Measurements from ENCODE around the gene ZNF587.

- TF ChIP-seq CTCF (IDR thresholded peaks at IDR 0.05; ENCODE audit: poor library complexity), result no peak
- no peak for TF ChIP-seq EZH2phosphoT487 (IDR thresholded peaks at IDR 0.05; ENCODE audit: low read depth, severe bottlenecking, unreplicated experiment)
- no peak for TF ChIP-seq EZH2 (IDR thresholded peaks at IDR 0.05; ENCODE audit: borderline replicate concordance)
Observed at GRCh38 chr19:57817976-57818375, 31.7 kb upstream of the ZNF587 start.
